ENCODE measurements around the gene MSLN. TPM values are rescaled to one million over a fixed set of nuclear protein-coding genes. Genes with fewer than 3 reads are reported as not detected.

The MSLN gene
- total and polyA plus RNA-seq, 2 of the 13 experiments (the other 11 are each of a cell fraction or from before 2014, with no cell fraction given): 2.0 to 2.3 TPM

- Histone ChIP-seq H3K4me1 (ENCODE audit: insufficient read depth, low read length) (peaks cover 32% of the 10 kb centered on the region), H4K20me1 (ENCODE audit: insufficient read depth, low read length) (no peaks in the 10 kb centered on the region), H3K79me2 (ENCODE audit: insufficient read depth, low read length) (no peaks in the 10 kb centered on the region), H3K9me3 (ENCODE audit: low read length) (no peaks in the 10 kb centered on the region), H3K4me3 (replicated peaks in 1 of 3; ENCODE audit: insufficient read depth in 1 of 3, low read depth in 2 of 3, low read length in 3 of 3) (no peak overlapping the region), H3K4me2 (ENCODE audit: low read depth, low read length) (no peak overlapping the region), H3K36me3 (replicated peaks in 1 of 2; ENCODE audit: control insufficient read depth in 1 of 2, insufficient read depth in 2 of 2, low read length in 2 of 2) (no peaks in the 10 kb centered on the region), H2AFZ (ENCODE audit: low read length) (no peak overlapping the region), H3K27ac (ENCODE audit: extremely low read length, insufficient read depth, low read length) (no peak overlapping the region), H3K9ac (ENCODE audit: insufficient read depth, low read depth, low read length) (no peak overlapping the region), H3K27me3 (ENCODE audit: control insufficient read depth in 1 of 2, insufficient read depth in 2 of 2, low read length in 2 of 2) (peaks cover 3 to 8% of the 10 kb centered on the region in 2 experiments; a peak in 4 of 5 replicates)
- DNase-seq (ENCODE audit: low spot score) (no peak), FAIRE-seq (no peak), ATAC-seq (no peak)
- in situ Hi-C loops (cut with HindIII; ENCODE audit: extremely low pct_ligation_motif_present, low pct_unique_long_range_greater_than_20kb) (no loop called here), intact Hi-C loops (cut with micrococcal nuclease; ENCODE audit: unreplicated experiment) (no loop called here)
- ChIA-PET POLR2A (no interaction called here), CTCF (ENCODE audit: low intra/inter-chr PET ratio, low total read pairs) (no interaction called here)
- 60% methylated on average over 14 of the region's 21 CpGs for WGBS (ENCODE audit: low lambda C conversion rate)
- no TSS peak for BruUV-seq (replicated peaks)
- TF ChIP-seq CEBPB (IDR thresholded peaks at IDR 0.05; ENCODE audit: borderline replicate concordance, low read depth, low read length) (no peak), ZNF180 (CRISPR knock-in tag; IDR thresholded peaks at IDR 0.05; ENCODE audit: borderline replicate concordance, low read depth) (no peak), ZC3H4 (CRISPR knock-in tag; IDR thresholded peaks at IDR 0.05; ENCODE audit: borderline replicate concordance) (no peak), HNF4A (CRISPR knock-in tag; IDR thresholded peaks at IDR 0.05) (no peak), ZNF652 (CRISPR knock-in tag; IDR thresholded peaks at IDR 0.05; ENCODE audit: borderline replicate concordance, low read depth) (no peak), ZNF619 (CRISPR knock-in tag; IDR thresholded peaks at IDR 0.05) (no peak), ARID4A (CRISPR knock-in tag; IDR thresholded peaks at IDR 0.05; ENCODE audit: borderline replicate concordance) (no peak), ZNF451 (CRISPR knock-in tag; IDR thresholded peaks at IDR 0.05) (no peak), TOE1 (CRISPR knock-in tag; IDR thresholded peaks at IDR 0.05) (no peak), ATF2 (CRISPR knock-in tag; IDR thresholded peaks at IDR 0.05) (no peak), ZNF567 (CRISPR knock-in tag; IDR thresholded peaks at IDR 0.05; ENCODE audit: borderline replicate concordance) (no peak), ERF (CRISPR knock-in tag; IDR thresholded peaks at IDR 0.05) (no peak), FOXA1 (IDR thresholded peaks at IDR 0.05) (no peak), FOXA1 (CRISPR knock-in tag; IDR thresholded peaks at IDR 0.05) (no peak), GTF3A (CRISPR knock-in tag; conservative IDR thresholded peaks at IDR 0.05) (no peak), CCAR2 (optimal IDR thresholded peaks at IDR 0.05; ENCODE audit: low read depth, low read length) (no peak), TIGD3 (CRISPR knock-in tag; IDR thresholded peaks at IDR 0.05; ENCODE audit: borderline replicate concordance) (no peak), MXI1 (IDR thresholded peaks at IDR 0.05; ENCODE audit: borderline replicate concordance, low read depth, low read length) (no peak)
Measured at GRCh38 chr16:763369-764183, 3.0 kb downstream of the MSLN start.

All from HepG2 (cell line).